ENCODE data around the gene TACC3.

DNA sequence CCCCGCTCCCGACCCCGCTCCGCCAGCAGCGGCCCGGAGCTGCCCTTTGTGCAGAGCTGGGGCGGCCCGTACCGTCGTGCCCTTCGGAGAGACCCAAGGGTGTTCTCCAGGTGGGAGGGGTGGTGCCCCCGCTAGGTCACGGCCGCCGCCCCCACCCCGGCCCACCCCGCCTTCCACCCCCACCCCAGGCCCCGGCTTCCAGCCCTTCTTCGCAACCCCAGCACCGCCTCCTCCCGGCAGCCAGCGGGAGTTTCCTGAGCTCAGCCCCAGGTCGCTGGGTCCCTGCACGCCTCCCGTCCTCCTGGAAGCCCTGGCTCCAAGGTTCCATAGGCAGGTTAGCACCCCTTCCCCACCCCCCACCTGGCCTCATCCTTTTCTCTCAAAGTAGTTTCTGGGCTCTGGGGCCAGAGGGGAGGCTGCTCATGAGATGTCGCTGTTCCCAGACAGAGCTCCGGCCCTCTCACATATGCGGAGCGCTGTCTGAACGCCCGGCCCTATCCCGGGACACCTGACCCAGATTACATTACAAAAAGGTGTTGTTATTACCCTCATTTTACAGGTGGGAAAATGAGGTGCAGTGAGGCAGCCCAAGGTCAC is 46.5 kb downstream of the TACC3 start:
- TF ChIP-seq CTCF (IDR thresholded peaks at IDR 0.05) (peak in 4 of 5 experiments; percentile 27 to 31 (median 28)), POLR2A (IDR thresholded peaks at IDR 0.05) (no peak), EP300 (IDR thresholded peaks at IDR 0.05; ENCODE audit: low read depth) (no peak), POLR2AphosphoS5 (IDR thresholded peaks at IDR 0.05) (no peak)
